Measurements from ENCODE around the gene LRP2. TPM values are rescaled to one million over a fixed set of nuclear protein-coding genes. Genes with fewer than 3 reads are reported as not detected.

The LRP2 gene
- total RNA-seq, 6 donors from 2014 or later, result 20.0 to 56.5 (median 27.5) TPM

DNA sequence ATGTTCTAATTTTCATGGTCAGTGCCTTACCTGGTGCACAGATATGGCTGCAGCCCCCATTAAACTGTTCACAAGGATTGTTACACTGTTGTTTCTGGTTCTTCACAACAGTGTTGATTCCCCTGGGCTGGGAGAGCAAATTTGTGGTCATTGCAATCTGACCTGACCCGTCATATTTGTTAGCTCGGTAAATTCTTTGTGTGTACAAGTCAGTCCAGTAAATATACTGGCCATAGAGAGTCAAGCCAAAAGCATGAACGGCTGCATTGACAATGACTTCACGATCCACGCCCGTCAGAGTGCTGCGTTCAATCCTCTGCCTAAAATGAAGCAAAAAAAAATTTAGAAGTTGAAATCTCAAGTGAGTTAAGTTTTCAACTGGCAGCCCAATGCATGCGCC, 158.4 kb downstream of the LRP2 start:
- no peak for ATAC-seq (ENCODE audit: low FRiP score in 2 of 2)
- 88 to 97% methylated on average over 8 of the region's 8 CpGs for WGBS, 2 donors

GRCh38 chr2:169200756-169201155, 161.6 kb downstream of the LRP2 start:
- H3K4me1 ChIP-seq, result no peaks in the 10 kb centered on the region
- no peak for ATAC-seq (ENCODE audit: low FRiP score in 2 of 2)
- DNase-seq, result no peak
- H3K9me3 ChIP-seq, result no peaks in the 10 kb centered on the region
- H3K36me3 ChIP-seq, result no peaks in the 10 kb centered on the region
- 87 to 89% methylated on average over 3 of the region's 3 CpGs for WGBS, 2 donors
- no peak overlapping the region for H3K27ac ChIP-seq
- no peaks in the 10 kb centered on the region for H3K27me3 ChIP-seq
- H3K4me3 ChIP-seq, result no peak overlapping the region
- TF ChIP-seq, protein P1, sequence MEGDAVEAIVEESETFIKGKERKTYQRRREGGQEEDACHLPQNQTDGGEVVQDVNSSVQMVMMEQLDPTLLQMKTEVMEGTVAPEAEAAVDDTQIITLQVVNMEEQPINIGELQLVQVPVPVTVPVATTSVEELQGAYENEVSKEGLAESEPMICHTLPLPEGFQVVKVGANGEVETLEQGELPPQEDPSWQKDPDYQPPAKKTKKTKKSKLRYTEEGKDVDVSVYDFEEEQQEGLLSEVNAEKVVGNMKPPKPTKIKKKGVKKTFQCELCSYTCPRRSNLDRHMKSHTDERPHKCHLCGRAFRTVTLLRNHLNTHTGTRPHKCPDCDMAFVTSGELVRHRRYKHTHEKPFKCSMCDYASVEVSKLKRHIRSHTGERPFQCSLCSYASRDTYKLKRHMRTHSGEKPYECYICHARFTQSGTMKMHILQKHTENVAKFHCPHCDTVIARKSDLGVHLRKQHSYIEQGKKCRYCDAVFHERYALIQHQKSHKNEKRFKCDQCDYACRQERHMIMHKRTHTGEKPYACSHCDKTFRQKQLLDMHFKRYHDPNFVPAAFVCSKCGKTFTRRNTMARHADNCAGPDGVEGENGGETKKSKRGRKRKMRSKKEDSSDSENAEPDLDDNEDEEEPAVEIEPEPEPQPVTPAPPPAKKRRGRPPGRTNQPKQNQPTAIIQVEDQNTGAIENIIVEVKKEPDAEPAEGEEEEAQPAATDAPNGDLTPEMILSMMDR (IDR thresholded peaks at IDR 0.05), result no peak
- TF ChIP-seq POLR2A (IDR thresholded peaks at IDR 0.05) (no peak), EP300 (IDR thresholded peaks at IDR 0.05) (no peak), POLR2AphosphoS5 (IDR thresholded peaks at IDR 0.05) (no peak)

More for the DNA sequence above, 158.4 kb downstream of the LRP2 start:
- no peak overlapping the region for H3K4me3 ChIP-seq
- TF ChIP-seq EP300 (IDR thresholded peaks at IDR 0.05), result no peak
- no peak for TF ChIP-seq POLR2A (IDR thresholded peaks at IDR 0.05)
- TF ChIP-seq, protein P1 (IDR thresholded peaks at IDR 0.05), result no peak
- TF ChIP-seq POLR2AphosphoS5 (IDR thresholded peaks at IDR 0.05), result no peak
- no peaks in the 10 kb centered on the region for H3K9me3 ChIP-seq
- H3K36me3 ChIP-seq, result no peaks in the 10 kb centered on the region
- H3K4me1 ChIP-seq, result no peaks in the 10 kb centered on the region
- DNase-seq, result no peak
- H3K27me3 ChIP-seq, result no peaks in the 10 kb centered on the region
- no peak overlapping the region for H3K27ac ChIP-seq

DNA sequence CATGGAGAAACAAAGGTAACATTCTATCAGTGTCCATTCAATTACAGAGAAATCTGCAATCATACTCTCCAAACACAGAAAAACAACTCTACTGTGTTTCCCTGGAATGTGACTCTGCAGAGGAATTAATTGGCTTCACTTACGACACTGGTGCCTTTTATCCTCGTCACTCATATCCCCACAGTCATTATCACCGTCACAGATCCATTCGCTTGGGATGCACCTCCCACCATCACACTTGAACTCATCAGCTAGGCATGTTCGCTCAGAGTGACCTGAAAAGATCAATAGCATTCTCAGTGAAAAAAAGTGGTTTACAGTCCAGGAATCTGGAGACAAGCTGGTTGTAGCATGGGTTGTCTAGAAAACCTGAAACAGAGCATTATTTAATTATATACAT, 168.7 kb downstream of the LRP2 start:
- ATAC-seq (ENCODE audit: low FRiP score in 2 of 2) (no peak), DNase-seq (no peak)
- H3K36me3 ChIP-seq, result no peaks in the 10 kb centered on the region
- no peaks in the 10 kb centered on the region for H3K27me3 ChIP-seq
- H3K9me3 ChIP-seq, result no peaks in the 10 kb centered on the region
- no peak overlapping the region for H3K4me3 ChIP-seq
- WGBS, 2 donors, result 78 to 86% methylated on average over 5 of the region's 5 CpGs
- no peaks in the 10 kb centered on the region for H3K4me1 ChIP-seq
- TF ChIP-seq POLR2AphosphoS5 (IDR thresholded peaks at IDR 0.05) (no peak), EP300 (IDR thresholded peaks at IDR 0.05) (no peak), POLR2A (IDR thresholded peaks at IDR 0.05) (no peak)
- TF ChIP-seq, protein P1 (IDR thresholded peaks at IDR 0.05), result no peak
- no peak overlapping the region for H3K27ac ChIP-seq

DNA sequence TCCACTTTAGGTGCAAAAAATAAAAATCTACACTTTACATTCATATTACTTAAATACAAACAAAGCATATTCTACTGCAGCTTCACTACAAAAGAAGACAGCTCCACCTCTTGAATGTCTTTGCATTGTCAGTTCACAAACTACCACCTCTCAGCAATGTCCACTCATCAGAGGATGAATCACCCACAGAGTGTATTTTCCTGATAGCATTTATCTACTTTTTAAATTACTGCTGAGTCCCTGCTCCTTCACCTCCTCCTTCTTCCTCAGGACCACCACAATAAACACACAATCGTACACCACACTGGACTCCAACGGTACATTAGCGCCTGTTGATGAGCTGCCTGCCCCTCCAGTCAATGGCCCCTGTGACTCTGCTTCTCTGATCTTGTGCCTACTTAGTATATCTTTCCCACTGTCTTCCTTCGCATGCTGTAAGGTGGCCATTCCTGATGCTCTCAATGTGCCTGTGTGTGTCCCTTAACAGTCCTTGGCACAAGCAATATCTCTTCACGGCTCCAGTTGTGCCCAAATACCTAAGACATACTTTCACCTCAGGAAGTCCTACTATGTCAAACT, 172.0 kb downstream of the LRP2 start:
- Histone ChIP-seq H3K9me3 (no peaks in the 10 kb centered on the region), H3K4me3 (no peak overlapping the region), H3K27me3 (no peaks in the 10 kb centered on the region), H3K36me3 (no peaks in the 10 kb centered on the region), H3K4me1 (no peaks in the 10 kb centered on the region), H3K27ac (no peak overlapping the region)
- DNase-seq, result no peak
- peak in 1 of 2 donors; percentile 19 for ATAC-seq (ENCODE audit: low FRiP score in 2 of 2)
- 57 to 73% methylated on average over 5 of the region's 5 CpGs for WGBS, 2 donors
- TF ChIP-seq EP300 (IDR thresholded peaks at IDR 0.05) (no peak), POLR2A (IDR thresholded peaks at IDR 0.05) (no peak), POLR2AphosphoS5 (IDR thresholded peaks at IDR 0.05) (no peak)
- TF ChIP-seq, protein P1 (IDR thresholded peaks at IDR 0.05), result no peak

DNA sequence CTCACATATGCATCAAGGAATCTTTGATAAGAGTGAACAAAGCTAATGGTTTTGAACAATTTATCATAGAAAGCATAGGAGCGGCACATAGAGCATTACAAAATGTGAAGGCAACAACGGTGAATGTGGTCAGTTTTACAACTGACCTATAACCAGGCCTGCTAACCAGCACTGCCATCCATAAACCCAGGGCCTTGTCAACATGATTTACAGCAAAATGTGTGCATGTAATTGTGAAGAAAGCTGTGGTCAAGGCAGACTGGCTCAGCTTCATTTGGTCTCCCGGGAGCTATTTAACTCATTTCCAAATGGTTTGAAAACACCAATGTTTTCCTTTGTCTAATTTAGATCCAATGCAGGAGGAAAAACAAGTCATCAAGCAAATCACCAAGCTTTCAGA, 173.2 kb downstream of the LRP2 start:
- Histone ChIP-seq H3K27me3 (no peaks in the 10 kb centered on the region), H3K4me3 (no peak overlapping the region), H3K9me3 (no peaks in the 10 kb centered on the region), H3K36me3 (no peaks in the 10 kb centered on the region), H3K27ac (no peak overlapping the region), H3K4me1 (no peaks in the 10 kb centered on the region)
- ATAC-seq (ENCODE audit: low FRiP score in 2 of 2), result no peak
- no peak for DNase-seq
- TF ChIP-seq EP300 (IDR thresholded peaks at IDR 0.05), result no peak
- no peak for TF ChIP-seq POLR2AphosphoS5 (IDR thresholded peaks at IDR 0.05)
- TF ChIP-seq, protein P1 (IDR thresholded peaks at IDR 0.05), result no peak
- TF ChIP-seq POLR2A (IDR thresholded peaks at IDR 0.05), result no peak
- 86 to 87% methylated on average over 3 of the region's 3 CpGs for WGBS, 2 donors

All from upper lobe of left lung (tissue), 6 donors.